Fibroblast of skin of scalp (primary cell): ENCODE results near the gene NEMP2.
A peak's percentile ranks its signal among the peaks of the same experiment; 100 is the strongest.

Experiments
- DNase-seq: peaks from one replicate; pipeline ENCODE4 v3.0.0-alpha.2; 2013

The NEMP2 gene

DNA sequence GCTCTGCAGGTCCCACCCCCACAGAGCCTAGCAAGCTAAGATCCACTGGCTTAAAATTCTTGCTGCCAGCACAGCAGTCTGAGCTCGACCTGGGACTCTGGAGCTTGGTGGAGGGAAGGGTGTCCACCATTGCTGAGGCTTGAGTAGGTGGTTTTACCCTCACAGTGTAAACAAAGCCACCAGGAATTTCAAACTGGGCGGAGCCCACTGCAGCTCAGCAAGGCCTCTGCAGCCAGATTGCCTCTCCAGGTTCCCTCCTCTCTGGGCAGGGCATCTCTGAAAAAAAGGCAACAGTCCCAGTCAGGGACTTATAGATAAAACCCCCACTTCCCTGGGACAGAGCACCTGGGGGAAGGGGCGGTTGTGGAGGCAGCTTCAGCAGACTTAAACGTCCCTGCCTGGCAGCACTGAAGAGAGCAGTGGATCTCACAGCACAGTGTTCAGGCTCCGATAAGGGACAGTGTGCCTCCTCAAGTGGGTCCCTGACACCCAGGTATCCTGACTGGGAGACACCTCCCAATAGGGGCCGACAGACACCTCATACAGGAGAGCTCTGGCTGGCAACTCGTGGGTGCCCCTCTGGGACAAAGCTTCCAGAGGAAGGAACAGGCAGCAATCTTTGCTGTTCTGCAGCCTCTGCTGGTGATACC, 20.0 kb upstream of the NEMP2 start:
- DNase-seq, result no peak

DNA sequence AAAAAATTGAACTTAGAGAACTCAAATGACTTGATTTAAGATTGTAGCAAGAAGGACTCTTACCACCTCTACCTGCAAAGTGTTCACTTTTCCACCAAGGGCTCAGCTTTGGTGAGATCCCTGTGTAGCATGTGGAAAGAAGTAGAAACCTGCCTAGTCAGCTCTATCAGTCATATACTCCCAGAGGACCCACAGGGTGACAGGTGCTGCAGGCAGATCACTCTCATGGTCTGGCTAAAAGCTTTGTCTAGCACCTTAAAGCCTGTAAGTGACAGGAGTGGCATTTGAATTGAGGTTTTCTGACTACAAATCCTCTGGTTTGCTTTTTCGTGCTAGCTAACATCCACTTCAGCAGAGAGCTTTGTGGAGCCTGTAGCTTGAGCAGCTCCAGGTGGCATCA, 18.7 kb upstream of the NEMP2 start:
- no peak for DNase-seq

DNA sequence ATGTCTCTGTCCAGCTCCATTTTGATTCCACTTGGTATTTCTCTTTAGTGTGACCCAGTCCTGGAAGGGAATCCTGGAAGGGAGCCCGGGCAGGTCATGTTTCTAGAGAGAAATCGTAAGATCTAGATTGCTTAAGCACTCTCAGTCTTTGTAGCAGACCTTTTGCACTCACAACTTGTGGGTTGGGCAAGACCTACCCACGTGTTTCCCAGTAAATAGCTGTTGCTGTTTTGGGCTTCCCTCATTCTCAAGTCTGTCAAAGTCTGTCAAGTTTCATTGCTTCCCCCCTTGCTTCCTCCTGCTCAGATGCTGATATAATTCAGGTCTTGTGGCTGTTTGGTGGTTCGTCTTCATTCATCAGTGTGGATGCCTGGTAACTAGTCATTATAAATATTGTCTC, 17.4 kb upstream of the NEMP2 start:
- DNase-seq, result no peak

DNA sequence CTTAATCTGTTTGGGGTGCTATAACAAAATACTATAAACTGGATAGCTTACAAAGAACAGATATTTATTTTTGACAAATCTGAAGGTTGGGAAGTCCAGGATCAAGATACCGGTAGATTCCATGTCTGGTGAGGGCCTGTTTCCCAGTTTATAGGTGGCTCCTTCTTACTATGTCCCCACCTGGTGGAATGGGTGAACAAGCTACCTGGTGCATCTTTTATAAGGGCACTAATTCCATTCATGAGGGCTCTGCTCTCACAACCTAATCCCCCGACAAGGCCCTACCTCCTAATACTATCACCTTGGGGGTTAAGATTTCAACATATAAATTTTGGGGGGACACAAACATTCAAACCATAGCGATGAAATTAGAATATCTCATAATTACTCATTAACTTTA, 15.6 kb upstream of the NEMP2 start:
- DNase-seq, result no peak

DNA sequence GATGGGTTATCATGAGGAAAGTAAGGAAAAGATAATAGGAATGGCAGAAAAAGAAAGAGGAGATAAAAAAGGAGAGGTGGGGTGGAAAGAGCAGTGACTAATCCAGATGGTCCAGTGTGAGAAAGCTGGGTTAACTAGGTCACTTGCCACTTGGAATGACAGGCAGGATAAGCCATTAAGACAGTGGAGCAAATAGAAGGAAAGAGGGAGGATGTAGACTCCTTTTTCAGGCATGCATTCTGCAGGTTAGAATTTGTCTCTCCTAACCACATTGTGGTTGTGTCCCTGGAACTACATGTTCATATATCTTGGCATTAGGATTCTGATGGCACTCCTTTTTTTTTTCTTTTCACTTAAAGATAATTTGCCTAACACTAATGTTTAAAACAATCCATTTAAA, 13.4 kb upstream of the NEMP2 start:
- DNase-seq, result no peak

DNA sequence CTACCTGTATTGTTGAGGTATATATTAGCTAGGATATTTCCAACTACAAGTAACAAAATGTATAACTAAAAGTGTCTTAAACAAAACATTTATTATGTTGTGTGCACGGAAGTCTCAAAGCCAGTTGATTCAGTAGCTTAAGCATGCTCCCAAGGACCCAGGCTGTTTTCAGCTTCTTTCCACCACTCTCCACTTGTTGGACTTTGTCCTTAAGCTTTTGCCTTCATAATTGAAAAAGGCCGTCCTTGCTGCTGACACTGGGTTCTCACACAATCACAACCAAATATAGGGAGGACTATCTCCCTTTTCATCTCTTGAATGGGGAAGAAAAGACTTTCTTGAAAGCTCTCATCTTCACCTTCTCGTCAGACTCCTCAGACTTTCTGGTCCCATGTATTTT, 12.2 kb upstream of the NEMP2 start:
- no peak for DNase-seq

DNA sequence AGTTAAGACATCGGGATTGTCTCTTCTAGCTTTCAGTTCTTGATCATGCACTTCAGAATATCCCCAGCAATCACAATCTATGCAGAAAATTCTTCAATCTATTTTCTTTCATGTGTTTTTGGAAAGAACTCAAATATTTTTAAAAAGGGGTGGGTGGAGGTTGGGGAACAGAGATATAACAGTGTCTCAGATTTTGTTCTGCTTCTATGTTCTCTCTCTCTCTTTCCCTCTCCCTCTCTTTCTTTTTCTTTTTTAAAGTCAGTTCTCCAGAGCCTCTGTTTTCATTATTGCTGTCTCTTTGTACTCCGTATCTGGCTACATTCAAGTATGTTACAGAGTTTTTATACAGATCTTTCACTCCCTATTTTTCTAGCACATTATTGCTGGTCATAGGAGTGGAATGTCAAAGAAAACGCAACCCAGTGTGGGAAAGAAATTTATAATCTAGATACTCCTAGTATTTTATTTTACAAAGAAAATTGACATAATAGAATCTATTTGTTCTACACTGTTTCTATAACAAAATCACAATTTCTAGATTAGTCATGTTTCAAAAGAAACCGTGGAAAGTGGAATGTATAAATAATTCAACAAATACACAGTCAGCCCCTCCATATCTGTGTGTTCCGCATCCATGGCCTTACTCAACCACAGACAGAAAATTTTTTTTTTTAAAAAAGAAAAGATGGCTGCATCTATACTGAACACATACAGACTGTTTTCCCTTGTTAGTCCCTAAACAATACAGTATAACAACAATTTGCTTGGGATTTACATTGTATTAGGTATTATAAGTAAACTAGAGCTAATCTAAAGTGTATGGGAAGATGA, 11.2 kb upstream of the NEMP2 start:
- peak; percentile 67 for DNase-seq

DNA sequence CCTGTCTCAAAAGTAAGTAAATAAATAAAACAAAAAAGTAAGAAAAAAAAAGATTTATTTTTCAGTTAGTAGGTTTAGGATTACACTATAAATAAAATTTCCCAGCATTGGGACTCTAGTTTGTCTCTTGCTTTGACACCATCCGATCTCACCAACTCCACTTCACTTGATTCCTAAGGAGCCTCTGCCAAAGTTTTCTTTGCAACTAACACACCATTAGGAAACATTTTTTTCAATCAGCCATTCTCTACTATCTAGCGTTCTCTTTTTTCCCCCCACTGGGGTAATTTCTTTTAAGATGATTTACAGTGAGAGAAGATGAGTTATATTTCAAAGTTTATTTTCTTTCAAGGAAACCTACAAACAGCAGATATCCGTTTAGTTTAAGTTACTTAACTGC, 10.6 kb upstream of the NEMP2 start:
- DNase-seq, result no peak

DNA sequence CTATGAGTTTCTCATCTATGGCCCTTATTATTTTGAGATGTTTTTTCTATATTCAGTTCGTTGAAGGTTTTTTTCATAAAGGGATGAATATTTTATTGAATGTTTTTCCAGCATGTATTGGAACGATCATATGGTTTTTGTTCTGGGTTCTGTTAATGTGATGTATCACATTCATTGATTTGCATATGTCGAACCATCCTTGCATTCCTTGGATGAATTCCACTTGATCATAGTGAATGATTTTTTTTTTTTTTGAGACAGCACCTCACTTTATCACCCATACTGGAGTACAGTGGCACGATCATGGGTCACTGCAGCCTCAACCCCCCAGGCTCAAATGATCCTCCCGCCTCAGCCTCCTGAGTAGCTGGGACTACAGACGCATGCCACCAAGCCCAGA, 5.5 kb upstream of the NEMP2 start:
- DNase-seq, result no peak

DNA sequence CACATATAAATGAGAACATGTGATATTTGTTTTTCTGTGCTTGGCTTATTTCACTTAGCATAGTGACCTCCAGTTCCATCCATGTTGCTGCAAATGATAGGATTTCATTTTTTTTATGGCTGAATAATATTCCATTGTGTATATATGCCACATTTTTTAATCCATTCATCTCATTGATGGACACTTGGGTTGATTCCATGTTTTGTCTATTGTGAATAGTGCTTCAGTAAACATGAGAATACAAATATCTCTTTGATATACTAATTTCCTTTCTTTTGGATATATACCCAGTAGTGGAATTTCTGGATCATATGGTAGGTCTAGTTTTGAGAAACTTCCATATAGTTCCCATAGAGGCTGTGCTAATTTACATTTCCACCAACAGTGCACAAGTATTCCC, 3.7 kb upstream of the NEMP2 start:
- DNase-seq, result no peak

DNA sequence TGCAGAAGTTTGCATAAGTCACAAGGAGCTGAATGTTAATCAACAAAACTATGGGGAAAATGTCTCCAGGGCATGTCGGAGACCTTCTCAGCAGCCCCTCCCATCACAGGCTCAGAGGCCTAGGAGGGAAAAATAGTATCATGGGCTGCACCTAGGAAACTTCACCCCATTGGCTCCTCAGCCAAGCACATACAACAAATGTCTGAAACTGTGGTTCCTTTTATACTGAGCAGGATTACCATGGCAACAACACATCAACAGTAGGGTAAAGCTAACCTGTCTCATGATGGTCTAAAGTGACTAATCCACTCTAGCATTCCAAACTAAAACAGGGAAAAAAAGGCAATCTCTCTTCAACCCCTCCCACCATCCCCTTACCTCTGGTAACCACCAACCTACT, 3.2 kb upstream of the NEMP2 start:
- DNase-seq, result no peak

DNA sequence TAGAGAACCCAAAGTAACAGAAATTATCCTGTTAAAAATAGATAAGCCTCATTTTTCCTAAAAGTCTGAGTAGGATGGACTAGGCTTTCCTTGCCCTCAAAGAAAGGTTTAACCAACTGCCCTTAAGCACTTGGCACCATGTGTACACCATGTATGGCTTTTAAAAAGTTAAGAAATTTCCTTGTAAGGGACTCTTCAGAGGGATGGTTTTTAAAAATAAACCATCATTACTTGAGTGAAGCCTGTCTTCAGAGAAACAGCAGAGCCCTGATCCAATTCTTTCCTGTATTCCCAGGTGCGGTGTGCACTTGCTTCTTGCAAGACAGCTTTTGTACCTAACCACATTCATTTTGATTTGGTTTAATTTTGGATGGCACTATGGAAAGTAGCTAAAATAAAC, 1.1 kb upstream of the NEMP2 start:
- no peak for DNase-seq

DNA sequence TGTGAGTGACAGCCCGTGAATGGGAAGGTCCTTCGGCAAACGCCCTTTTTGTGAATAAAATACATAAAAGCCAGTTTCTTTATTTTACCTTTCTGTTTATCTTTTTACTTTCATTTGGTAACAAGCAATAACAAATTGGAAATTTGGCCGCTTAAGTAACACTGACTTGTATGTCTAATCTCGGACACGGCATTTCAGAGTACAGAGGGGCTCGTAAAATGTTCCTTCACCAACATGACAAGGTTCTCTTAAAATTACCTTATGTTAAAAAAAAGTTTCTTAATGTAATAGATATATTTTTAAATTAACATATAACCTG, 558 bp upstream of the NEMP2 start:
- DNase-seq, result no peak

DNA sequence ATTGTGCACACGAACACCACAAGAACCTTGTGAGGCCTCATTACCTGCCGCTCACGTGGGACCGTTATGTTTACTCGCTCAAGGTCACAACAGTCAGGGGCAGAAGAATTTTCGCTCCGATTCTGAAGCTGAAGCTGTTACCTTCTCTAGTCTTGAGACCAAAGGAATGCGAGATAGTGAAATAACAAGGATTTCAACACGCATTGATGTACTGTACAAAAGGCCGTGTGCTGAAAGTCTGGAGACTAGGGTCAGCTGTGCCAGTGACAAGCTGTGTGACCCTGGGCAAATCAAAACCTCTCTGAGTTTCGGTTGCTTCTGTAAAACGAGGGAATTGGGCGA, 583 bp downstream of the NEMP2 start:
- DNase-seq, result no peak

DNA sequence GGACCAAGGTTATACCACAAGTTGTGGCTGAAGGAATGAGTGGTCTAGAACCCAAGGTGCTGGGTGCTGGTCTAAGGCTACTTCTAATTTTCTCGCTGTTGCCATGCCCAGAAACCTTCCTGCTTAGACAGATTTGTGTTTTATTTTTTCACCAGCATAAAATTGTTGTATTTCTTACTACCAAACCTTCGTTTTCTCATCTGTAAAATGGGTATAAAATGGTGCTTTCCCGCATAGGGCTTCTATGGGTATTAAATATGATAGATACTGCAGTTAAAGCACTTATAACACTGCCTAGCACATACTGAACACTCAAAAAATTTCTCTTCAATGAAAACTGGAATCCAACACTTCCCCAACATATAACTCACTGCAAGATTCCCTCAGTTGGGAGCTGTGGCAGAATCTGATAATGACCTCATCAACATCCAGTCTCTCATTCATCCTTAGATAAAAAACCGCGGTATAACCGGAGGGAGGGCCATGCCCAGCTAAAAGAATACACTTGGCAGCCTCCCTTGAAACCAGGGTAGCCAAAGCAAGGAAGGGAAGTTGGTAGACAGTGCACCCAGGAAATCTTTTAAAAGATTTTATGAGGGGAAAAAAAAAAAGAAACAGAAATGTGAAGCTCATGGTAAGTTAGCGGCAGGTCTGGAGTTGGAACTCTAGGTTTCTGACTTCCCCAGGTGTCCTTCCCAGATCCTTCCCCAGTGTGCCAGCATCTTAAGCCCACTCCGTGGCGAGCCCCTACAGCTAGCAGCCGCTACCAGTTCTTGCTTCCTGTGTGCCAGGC, 1.2 kb downstream of the NEMP2 start:
- DNase-seq, result no peak

DNA sequence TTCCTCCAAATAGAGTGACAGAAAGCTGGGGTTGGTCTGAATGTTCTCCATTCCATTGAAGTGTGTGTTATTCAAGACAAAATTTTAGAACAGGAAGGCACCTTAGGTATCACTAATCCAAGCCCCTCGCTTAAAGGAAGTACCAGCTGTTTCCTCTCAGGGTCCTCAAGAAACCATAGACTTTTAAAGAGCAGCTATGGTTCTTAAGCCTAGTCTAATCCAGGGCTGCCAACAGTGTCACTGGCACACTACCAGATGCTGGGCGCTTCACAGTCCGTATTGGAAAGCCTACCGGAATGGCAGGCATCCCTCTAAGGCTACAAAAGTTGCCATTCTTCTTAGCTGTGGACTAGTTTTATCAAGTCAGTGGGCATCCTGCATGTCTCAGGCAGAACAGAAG, 1.9 kb downstream of the NEMP2 start:
- DNase-seq, result no peak

DNA sequence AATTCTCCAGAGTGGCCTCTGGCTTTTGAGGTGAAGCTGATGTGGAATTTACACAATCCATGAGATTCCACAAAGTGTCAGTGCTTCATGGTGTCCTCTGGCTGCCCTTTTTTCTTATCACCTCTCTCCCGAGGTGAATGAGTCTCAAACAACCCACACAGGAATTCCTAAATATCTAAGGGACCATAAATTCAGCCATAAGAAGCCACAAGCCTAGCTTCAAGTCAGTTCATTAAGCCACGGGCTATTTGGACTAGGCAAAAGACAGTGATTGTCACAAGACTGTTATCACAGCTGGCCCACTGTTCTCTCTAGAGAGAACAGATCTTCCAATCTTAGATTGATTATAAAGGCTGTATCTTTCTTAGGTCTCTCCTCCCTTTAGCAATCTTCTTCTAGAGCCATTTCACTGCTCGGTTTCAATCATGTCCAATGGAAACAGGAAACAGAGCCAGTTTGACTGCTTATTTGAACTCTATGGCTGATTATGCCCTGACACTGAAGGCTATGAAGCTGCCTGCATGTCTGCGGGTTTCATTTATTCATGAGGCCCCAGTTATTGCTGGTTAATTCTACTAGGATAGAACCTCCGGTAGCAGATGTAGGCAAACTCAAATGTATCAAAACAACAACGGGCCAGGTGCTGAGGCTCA, 4.1 kb downstream of the NEMP2 start:
- DNase-seq, result peak; percentile 33

DNA sequence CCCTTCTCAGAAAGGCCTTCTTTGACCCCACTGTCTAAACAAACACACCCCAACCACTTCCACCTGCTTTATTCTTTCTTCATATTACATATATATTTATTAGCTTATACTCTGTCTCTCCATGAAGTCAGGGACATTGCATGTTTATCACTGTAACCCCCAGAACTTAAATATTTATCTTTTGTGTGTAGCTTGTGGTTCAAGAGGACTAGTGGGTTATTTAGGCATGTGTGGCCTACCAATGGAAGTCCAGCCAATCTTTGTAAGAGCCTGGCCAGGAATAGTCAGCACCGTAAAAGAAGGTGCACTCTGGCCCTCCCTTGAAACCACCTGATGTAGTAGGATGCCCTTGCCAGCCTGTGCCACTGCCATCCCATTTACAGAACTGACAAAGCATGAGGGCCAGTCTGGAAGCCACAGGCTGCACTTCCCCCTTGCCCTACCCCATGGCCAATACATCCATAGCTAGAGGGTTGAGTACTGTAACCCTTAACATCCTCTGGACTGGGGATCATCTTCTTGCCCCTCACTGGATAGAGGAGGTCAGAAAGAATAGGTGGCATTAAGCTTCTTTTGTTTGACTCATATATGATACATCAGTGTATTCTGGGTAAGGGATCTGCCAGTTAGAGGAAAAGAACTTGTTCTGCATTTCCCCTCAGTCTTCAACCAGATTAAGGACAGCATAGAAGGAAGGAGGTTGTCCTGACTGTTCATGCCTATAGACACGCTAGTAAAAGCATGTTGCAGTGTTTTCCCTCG, 4.9 kb downstream of the NEMP2 start:
- no peak for DNase-seq

DNA sequence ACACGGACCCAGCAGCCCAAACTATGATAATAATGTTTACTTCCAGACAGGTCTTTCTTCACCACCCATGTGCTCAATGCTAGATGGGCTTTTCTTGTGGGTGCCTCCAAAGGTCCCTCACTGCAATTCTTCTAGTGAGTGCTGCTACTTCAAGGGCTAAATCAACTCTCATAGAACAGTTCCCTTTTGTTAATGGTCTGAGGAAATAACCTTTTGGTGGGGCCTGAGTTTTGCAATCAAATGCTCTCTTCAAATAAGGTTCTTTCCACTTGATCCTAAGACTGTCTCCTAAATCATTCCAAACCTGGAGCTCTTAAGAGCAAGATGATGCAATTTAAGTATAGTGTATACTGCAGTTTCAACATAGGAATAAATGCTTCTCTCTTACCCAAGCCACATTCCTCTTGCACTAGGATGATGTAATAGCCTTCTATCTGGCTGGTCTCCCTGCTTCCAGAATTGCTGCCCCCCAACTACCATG, 6.0 kb downstream of the NEMP2 start:
- DNase-seq, result peak; percentile 63

DNA sequence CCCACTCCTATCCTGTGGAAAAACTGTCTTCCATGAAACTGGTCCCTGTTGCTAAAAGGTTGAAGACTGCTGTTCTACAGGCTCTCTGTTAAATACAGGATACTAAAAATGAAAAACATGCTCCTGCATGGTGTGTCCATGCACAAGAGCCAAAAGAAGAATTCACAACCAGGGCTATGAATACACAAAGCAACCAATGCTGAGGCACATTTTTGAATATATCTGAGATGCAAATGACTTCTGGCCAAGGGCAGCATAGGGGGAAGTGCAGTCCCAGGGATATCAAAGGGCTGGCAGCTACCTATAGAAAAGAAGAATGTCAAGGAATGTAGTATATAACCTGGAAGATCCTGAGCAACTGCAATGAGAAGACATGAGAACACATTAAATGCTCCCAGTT, 6.6 kb downstream of the NEMP2 start:
- DNase-seq, result no peak

DNA sequence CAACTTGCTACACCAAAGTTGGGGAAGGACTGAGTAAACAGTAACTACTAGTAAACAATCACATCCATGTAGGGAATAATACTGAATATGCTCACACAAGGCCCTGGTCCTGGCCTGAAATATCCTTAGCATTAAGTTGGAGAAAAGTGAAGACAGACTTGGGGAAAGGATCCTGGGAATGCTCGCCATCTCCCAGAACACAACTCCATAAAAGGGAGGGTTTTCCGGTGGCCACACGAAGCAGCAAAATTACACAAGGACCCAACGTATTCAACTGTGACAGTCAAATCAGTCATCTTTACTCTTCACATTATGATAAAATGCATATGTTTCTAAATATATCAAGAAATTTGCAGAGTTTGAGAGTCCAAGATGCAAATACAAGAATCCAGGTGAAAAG, 7.3 kb downstream of the NEMP2 start:
- no peak for DNase-seq

DNA sequence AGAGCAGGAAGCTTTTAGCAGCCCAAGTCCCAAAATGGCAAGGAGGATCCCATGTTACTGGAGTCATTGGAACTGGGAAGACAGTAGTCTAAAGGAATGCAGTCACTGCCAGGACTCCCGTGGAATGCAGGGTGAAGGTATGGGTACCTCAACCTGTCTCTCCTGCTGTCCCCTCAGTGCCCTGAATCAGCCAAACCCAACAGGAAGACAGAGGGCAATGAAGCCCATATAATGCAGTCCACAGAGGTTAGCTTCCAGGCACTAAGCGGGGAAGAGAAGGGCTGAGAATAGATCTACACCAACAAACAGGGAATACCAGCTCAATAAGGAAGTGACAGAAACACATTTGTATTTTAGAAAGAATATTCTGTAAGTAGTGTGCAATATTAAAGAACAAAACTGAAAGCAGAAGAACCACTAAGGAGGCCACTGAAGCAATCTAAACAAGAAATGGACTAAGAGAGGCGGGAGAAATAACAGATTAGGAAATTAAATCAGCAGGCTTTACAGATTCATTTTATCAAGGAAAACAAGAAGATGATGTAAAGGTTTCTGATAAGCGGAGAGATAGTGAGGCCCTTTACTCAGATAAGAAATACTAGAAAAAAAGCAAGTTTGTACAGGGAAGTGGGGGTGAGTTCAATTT, 8.3 kb downstream of the NEMP2 start:
- DNase-seq, result no peak
